Spleen (tissue), 7 donors: ENCODE measurements around the gene TYW5.

Experiments
- CTCF ChIP-seq, 11 experiments: fragments of 200-600 bp in 7 of 11; fragments of 450-650 bp in 4 of 11; sonication (generic) in 4 of 11; IDR thresholded peaks in 8 of 11; conservative IDR thresholded peaks in 3 of 11; 1 replicate in 7 of 11; 2 replicates in 4 of 11; pipeline versions ENCODE4 v1.4.0 to v1.8.0; 2016 to 2021; ENCODE audit warnings: antibody characterized with exemption in 11 of 11, inconsistent platforms in 4 of 11, mild to moderate bottlenecking in 1 of 11
- POLR2A ChIP-seq, 3 donors: fragments of 450-650 bp; IDR thresholded peaks; one replicate each; pipeline ENCODE4 v1.5.1; 2017; ENCODE audit warnings: antibody characterized with exemption in 3 of 3, mild to moderate bottlenecking in 1 of 3
- POLR2AphosphoS5 ChIP-seq, 3 donors: sonication (generic); formaldehyde crosslinking; IDR thresholded peaks; one replicate each; pipeline ENCODE4 v1.5.1; 2017; ENCODE audit warnings: antibody characterized with exemption in 3 of 3
- donor health status: DM: no; HTN: no; CAD: no; lungs with moderate emphysema.
- donor health status: DM: no; HTN: no; CAD: no.
- donor health status: DM: no; HTN: no; CAD: no.

- TF ChIP-seq POLR2AphosphoS5 (IDR thresholded peaks at IDR 0.05) (no peak), CTCF (IDR thresholded peaks at IDR 0.05 in 8 of 11, conservative IDR thresholded peaks at IDR 0.05 in 3 of 11) (no peak), POLR2A (IDR thresholded peaks at IDR 0.05) (no peak)
Measured at GRCh38 chr2:199896617-199897016, 58.7 kb downstream of the TYW5 start.
